B cell (primary cell): ENCODE results near the gene CCT6B. TPM values are rescaled to one million over a fixed set of nuclear protein-coding genes. Genes with fewer than 3 reads are reported as not detected.
"Not testable (repeated sequence)": the region's sequence is repeated elsewhere in the genome, so short reads cannot be mapped to it uniquely, and the experiment has no call there.

Experiments
- ATAC-seq: fragments of 200-7000 bp; cut with Tn5 transposase; one replicate; pipeline ENCODE4 v1.10.0; 2021; ENCODE audit warnings: low read depth, mild to moderate bottlenecking, moderate number of reproducible peaks, moderate library complexity
- CTCF ChIA-PET: fragments of 350-600 bp; sonication (Branson Sonifier 250); formaldehyde crosslinking; loops from one replicate; lab custom pipeline; 2021; ENCODE audit warnings: antibody characterized with exemption, inconsistent platforms; lab: Charles Lee
- POLR2A ChIA-PET: fragments of 350-600 bp; sonication (Branson Sonifier 250); formaldehyde crosslinking; loops from one replicate; lab custom pipeline; 2021; ENCODE audit warnings: antibody characterized with exemption; lab: Charles Lee
- DNase-seq: peaks from one replicate; pipeline ENCODE4 v3.0.0; 2013
- H2AFZ ChIP-seq: 2 replicates; pipeline ENCODE4 v1.6.1; 2012; ENCODE audit warnings: mild to moderate bottlenecking, low read depth, low read length; ENCODE audit not compliant: insufficient read depth, poor library complexity, severe bottlenecking
- H3K27ac ChIP-seq, 2 donors: 1 replicate in 1 of 2; 2 replicates in 1 of 2; pipeline ENCODE4 v1.5.1; 2012 to 2013; ENCODE audit warnings: low read length in 2 of 2, mild to moderate bottlenecking in 2 of 2, moderate library complexity in 1 of 2
- H3K27me3 ChIP-seq, 4 experiments: fragments of 200-600 bp in 1 of 4; sonication (generic) in 1 of 4; replicated peaks in 1 of 4; 1 replicate in 2 of 4; 2 replicates in 2 of 4; pipeline versions ENCODE4 v1.6.1 to v1.7.0; 2013 to 2016; ENCODE audit warnings: low read length in 3 of 4, mild to moderate bottlenecking in 2 of 4, mixed read lengths in 1 of 4, moderate library complexity in 1 of 4; ENCODE audit not compliant: insufficient read depth in 4 of 4, control insufficient read depth in 3 of 4; ENCODE audit errors: control extremely low read depth in 1 of 4
- H3K36me3 ChIP-seq, 2 experiments: replicated peaks in 1 of 2; 1 replicate in 1 of 2; 2 replicates in 1 of 2; pipeline versions ENCODE4 v1.6.1 to v1.7.1; 2013; ENCODE audit warnings: low read length in 1 of 2; ENCODE audit not compliant: insufficient read depth in 2 of 2, control insufficient read depth in 1 of 2; ENCODE audit errors: control extremely low read depth in 1 of 2, extremely low read depth in 1 of 2
- H3K4me1 ChIP-seq, 2 donors: fragments of 200-600 bp in 1 of 2; sonication (generic) in 1 of 2; 1 replicate in 1 of 2; 2 replicates in 1 of 2; pipeline versions ENCODE4 v1.5.1 to v1.6.1; 2013 to 2017; ENCODE audit warnings: low read length in 2 of 2; ENCODE audit not compliant: control insufficient read depth in 2 of 2, insufficient read depth in 2 of 2
- H3K4me2 ChIP-seq: replicated peaks from 2 replicates; pipeline ENCODE3; 2012; ENCODE audit warnings: mild to moderate bottlenecking, low read depth, low read length; ENCODE audit not compliant: poor library complexity, severe bottlenecking
- H3K4me3 ChIP-seq, 5 experiments: fragments of 200-600 bp in 1 of 5; sonication (generic) in 1 of 5; 1 replicate in 3 of 5; 2 replicates in 2 of 5; pipeline versions ENCODE4 v1.5.1 to v1.7.0; 2011 to 2016; ENCODE audit warnings: low read length in 4 of 5, mild to moderate bottlenecking in 4 of 5, low read depth in 2 of 5, control low read depth in 1 of 5, moderate library complexity in 1 of 5; ENCODE audit not compliant: insufficient read depth in 1 of 5; ENCODE audit errors: control extremely low read depth in 1 of 5, extremely low read depth in 1 of 5
- H3K79me2 ChIP-seq: fragments of 200-600 bp; sonication (generic); one replicate; pipeline ENCODE4 v1.6.0; 2016; ENCODE audit warnings: low read length; ENCODE audit not compliant: control insufficient read depth, insufficient read depth
- H3K9ac ChIP-seq: fragments of 200-600 bp; sonication (generic); 2 replicates; pipeline ENCODE4 v1.6.1; 2017; ENCODE audit warnings: mild to moderate bottlenecking, low read length, moderate library complexity
- H3K9me3 ChIP-seq, 3 donors: one replicate each; pipeline versions ENCODE4 v1.6.1 to v1.7.1; 2013; ENCODE audit warnings: low read length in 2 of 3; ENCODE audit not compliant: control insufficient read depth in 2 of 3, insufficient read depth in 1 of 3; ENCODE audit errors: control extremely low read depth in 1 of 3
- H4K20me1 ChIP-seq: 2 replicates; pipeline ENCODE4 v1.6.0; 2012; ENCODE audit warnings: mild to moderate bottlenecking, low read length; ENCODE audit not compliant: insufficient read depth, control insufficient read depth, poor library complexity, severe bottlenecking
- H3K27ac Mint-ChIP-seq: one replicate; pipeline ENCODE4 v1.8.0; 2021; ENCODE audit warnings: mixed read lengths
- H3K27me3 Mint-ChIP-seq: one replicate; pipeline ENCODE4 v1.8.0; 2021; ENCODE audit warnings: mixed read lengths
- H3K4me1 Mint-ChIP-seq: one replicate; pipeline ENCODE4 v1.8.0; 2021; ENCODE audit warnings: mixed read lengths
- H3K4me3 Mint-ChIP-seq: one replicate; pipeline ENCODE4 v1.8.0; 2021; ENCODE audit warnings: mixed read lengths
- H3K9me3 Mint-ChIP-seq: one replicate; pipeline ENCODE4 v1.8.0; 2022; ENCODE audit warnings: mixed read lengths; ENCODE audit not compliant: insufficient read depth
- EZH2 ChIP-seq: IDR thresholded peaks from 2 replicates; pipeline ENCODE4 v1.6.1; 2012; ENCODE audit warnings: borderline replicate concordance, low read depth, mild to moderate bottlenecking, moderate library complexity, low read length; ENCODE audit not compliant: insufficient read depth, poor library complexity, severe bottlenecking
- WGBS: methylation state at CpG from one replicate; pipeline ENCODE4 v1.1.5; 2013; ENCODE audit warnings: missing lambda C conversion rate; ENCODE audit not compliant: insufficient coverage; 5-methylcytosine and 5-hydroxymethylcytosine counted together
- intact Hi-C: fragments of 100-400 bp; cut with micrococcal nuclease; formaldehyde crosslinking; loops from one replicate; pipeline ENCODE4 v1.10.0; 2022
- polyA plus RNA-seq: library from polyadenylated mRNA; depleted of rRNA; stranded (reverse); fragments of >200 nt; gene quantifications from 2 replicates; pipeline ENCODE4 v1.2.3, GENCODE V29; 2012
- total RNA-seq, 2 donors: library from RNA; stranded (reverse); fragments of 120-200 nt in 1 of 2; gene quantifications; 1 replicate in 1 of 2; 2 replicates in 1 of 2; pipeline versions ENCODE4 v1.2.3 to v1.2.4, GENCODE V29; 2013 to 2022
- TF ChIP-seq, protein P1 (sequence below): fragments of 200-600 bp; IDR thresholded peaks from one replicate; pipeline ENCODE4 v1.8.0; 2022; ENCODE audit warnings: antibody characterized with exemption, mild to moderate bottlenecking

The CCT6B gene
- total and polyA plus RNA-seq, 2 donors (not counting 1 experiment from before 2014, with no cell fraction given) = 0.82 to 2.6 TPM

DNA sequence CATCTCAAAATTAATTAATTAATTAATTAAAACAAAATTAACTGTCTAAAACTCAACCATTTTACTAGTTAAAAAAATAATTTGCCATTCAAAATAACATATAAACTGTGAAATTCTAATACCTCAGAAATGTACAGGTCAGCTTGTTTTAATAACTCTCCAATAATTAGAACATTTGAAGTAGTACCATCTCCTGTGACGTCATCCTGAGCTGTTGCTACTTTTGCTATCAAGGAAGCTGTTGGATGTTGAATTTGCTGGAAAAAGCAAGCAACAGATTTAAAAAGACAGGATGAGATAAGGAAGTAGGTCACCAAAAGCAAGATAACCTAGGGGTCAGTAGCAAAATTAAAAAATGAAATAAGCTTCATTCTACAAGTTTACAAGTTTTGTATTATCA lies 2.8 kb downstream of the CCT6B start:
- no peak overlapping the region for H2AFZ ChIP-seq
- no CpG with 5 or more reads among the region's 1 CpG for WGBS
- H3K36me3 ChIP-seq = peaks cover 0 to 1% of the 10 kb centered on the region in 2 experiments
- Mint-ChIP-seq H3K4me1 (peaks cover 22% of the 10 kb centered on the region), H3K27me3 (peaks cover 10% of the 10 kb centered on the region), H3K27ac (no peak overlapping the region), H3K9me3 (peaks cover 3% of the 10 kb centered on the region), H3K4me3 (no peak overlapping the region)
- H3K27ac ChIP-seq = no peak overlapping the region
- H3K4me1 ChIP-seq = peaks cover 13 to 17% of the 10 kb centered on the region in 2 donors
- H3K4me3 ChIP-seq = no peak overlapping the region
- no peaks in the 10 kb centered on the region for H3K9me3 ChIP-seq
- no peak overlapping the region for H3K4me2 ChIP-seq
- intact Hi-C loops = no loop called here
- peaks cover 22% of the 10 kb centered on the region for H3K79me2 ChIP-seq
- no peaks in the 10 kb centered on the region for H4K20me1 ChIP-seq
- DNase-seq = no peak
- H3K27me3 ChIP-seq = peaks cover 0 to 7% (median 0%) of the 10 kb centered on the region in 4 experiments
- POLR2A ChIA-PET = no interaction called here
- ATAC-seq = no peak
- CTCF ChIA-PET = no interaction called here
- no peak overlapping the region for H3K9ac ChIP-seq
- TF ChIP-seq, protein P1, sequence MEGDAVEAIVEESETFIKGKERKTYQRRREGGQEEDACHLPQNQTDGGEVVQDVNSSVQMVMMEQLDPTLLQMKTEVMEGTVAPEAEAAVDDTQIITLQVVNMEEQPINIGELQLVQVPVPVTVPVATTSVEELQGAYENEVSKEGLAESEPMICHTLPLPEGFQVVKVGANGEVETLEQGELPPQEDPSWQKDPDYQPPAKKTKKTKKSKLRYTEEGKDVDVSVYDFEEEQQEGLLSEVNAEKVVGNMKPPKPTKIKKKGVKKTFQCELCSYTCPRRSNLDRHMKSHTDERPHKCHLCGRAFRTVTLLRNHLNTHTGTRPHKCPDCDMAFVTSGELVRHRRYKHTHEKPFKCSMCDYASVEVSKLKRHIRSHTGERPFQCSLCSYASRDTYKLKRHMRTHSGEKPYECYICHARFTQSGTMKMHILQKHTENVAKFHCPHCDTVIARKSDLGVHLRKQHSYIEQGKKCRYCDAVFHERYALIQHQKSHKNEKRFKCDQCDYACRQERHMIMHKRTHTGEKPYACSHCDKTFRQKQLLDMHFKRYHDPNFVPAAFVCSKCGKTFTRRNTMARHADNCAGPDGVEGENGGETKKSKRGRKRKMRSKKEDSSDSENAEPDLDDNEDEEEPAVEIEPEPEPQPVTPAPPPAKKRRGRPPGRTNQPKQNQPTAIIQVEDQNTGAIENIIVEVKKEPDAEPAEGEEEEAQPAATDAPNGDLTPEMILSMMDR = no peak
- TF ChIP-seq EZH2 = no peak

- H4K20me1 ChIP-seq, intact Hi-C loops, H3K9me3 ChIP-seq: not testable (repeated sequence)
Measured at GRCh38 chr17:34950780-34951179, 10.5 kb downstream of the CCT6B start.

More at GRCh38 chr17:34950780-34951179, 10.5 kb downstream of the CCT6B start:
- H3K27ac Mint-ChIP-seq, H3K9ac ChIP-seq, DNase-seq, H3K4me3 Mint-ChIP-seq, H2AFZ ChIP-seq, H3K79me2 ChIP-seq, H3K4me1 Mint-ChIP-seq, H3K27me3 ChIP-seq, H3K9me3 Mint-ChIP-seq, H3K4me2 ChIP-seq, POLR2A ChIA-PET, H3K36me3 ChIP-seq, H3K4me3 ChIP-seq, H3K4me1 ChIP-seq, H3K27ac ChIP-seq, ATAC-seq: not testable (repeated sequence)
- CTCF ChIA-PET = interaction anchor here (0.9 kb wide), 1 partner anchor 797 kb away, joined by 3 read pairs; no protein-coding TSS in a partner anchor
- H3K27me3 Mint-ChIP-seq = peaks cover 11% of the 10 kb centered on the region
- 100% methylated on average over 1 of the region's 4 CpGs for WGBS
